GM12891 (cell line): ENCODE results near the gene RPS5.

Source experiments
- DNase-seq: peaks from one replicate; pipeline ENCODE4 v3.0.0; 2011; ENCODE audit warnings: low spot score; ENCODE audit not compliant: insufficient read length
- FAIRE-seq: peaks from 2 replicates; lab custom pipeline; 2011; peaks lifted over from hg19 to GRCh38; lab: Jason Lieb, UNC
- PAX5 ChIP-seq: IDR thresholded peaks from 2 replicates; pipeline ENCODE4 v1.6.1; 2011; ENCODE audit warnings: low read length, moderate library complexity, mild to moderate bottlenecking; ENCODE audit not compliant: insufficient read depth, severe bottlenecking
- POLR2A ChIP-seq: IDR thresholded peaks from 2 replicates; pipeline ENCODE4 v1.6.1; 2011; ENCODE audit warnings: low read depth, low read length, control low read depth
- POLR2AphosphoS5 ChIP-seq: IDR thresholded peaks from 2 replicates; pipeline ENCODE4 v1.6.1; 2011; ENCODE audit warnings: low read depth, low read length, control low read depth
- POU2F2 ChIP-seq: IDR thresholded peaks from 2 replicates; pipeline ENCODE4 v1.6.1; 2011; ENCODE audit warnings: low read depth, mild to moderate bottlenecking, control low read depth, low read length, moderate library complexity
- SPI1 ChIP-seq: IDR thresholded peaks from 2 replicates; pipeline ENCODE4 v1.6.1; 2011; ENCODE audit warnings: low read depth, low read length, control low read depth
- TAF1 ChIP-seq: IDR thresholded peaks from 2 replicates; pipeline ENCODE4 v1.6.1; 2011; ENCODE audit warnings: low read depth, low read length, control low read depth

Gene RPS5

DNA sequence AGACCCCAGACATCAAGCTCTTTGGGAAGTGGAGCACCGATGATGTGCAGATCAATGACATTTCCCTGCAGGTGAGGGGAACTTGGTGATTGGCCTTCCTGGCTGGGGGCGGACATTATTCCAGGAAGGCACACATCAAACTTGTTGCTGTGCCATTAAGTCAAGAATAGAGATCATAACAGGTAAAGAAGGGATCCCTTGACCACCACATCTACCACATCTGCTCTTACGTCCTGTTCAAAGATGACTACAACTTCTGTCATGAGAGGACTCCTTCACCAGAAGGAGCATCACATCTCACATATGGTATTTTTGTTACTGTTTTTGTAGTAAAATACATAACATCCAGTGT, 1.1 kb downstream of the RPS5 start:
- TF ChIP-seq PAX5: no peak
- no peak for TF ChIP-seq SPI1
- TF ChIP-seq POLR2A: no peak
- no peak for TF ChIP-seq POU2F2
- no peak for TF ChIP-seq TAF1
- TF ChIP-seq POLR2AphosphoS5: no peak
- no peak for DNase-seq
- no peak for FAIRE-seq

DNA sequence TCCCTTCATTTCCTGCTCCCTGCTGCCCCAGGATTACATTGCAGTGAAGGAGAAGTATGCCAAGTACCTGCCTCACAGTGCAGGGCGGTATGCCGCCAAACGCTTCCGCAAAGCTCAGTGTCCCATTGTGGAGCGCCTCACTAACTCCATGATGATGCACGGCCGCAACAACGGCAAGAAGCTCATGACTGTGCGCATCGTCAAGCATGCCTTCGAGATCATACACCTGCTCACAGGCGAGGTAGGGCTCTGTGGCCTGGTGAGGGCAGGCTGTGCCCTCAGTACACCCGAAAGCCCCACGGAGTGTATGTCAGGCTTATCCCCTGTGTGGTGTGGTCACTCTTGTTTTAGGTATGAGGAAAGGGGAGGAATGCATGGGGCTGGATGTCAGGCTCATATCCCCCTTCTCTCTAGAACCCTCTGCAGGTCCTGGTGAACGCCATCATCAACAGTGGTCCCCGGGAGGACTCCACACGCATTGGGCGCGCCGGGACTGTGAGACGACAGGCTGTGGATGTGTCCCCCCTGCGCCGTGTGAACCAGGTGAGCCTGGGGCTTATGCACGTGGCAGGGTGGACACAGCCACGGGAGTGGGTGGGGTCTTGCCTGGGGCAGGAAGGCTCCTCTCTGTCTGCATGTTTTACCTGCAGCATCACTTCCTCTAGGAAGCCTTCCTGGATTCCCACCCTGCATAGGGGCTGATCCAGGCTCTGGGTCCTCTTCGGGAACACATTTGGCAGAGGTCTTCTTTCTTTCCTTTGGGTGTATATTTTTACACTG, 6.1 kb downstream of the RPS5 start:
- no peak for DNase-seq
- no peak for FAIRE-seq
- TF ChIP-seq POLR2AphosphoS5 (peak; percentile 61), POLR2A (peak; percentile 1; the same call in 1 of the 2 replicates), SPI1 (no peak), PAX5 (no peak), TAF1 (no peak)

DNA sequence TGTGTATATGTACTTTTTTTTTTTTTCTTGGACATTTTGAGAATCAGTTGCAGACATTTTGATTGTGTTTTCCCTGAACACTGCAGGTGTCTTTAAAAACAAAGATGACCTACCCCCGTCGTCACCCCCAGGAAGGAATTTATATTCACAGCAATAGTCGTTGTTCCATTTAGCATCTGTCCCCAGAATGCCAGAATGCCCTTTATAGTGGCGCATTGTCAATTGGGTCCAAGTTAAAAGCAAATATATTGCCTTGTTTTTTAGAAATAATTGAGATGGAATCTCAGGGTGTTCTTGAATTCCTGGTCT, 6.6 kb downstream of the RPS5 start:
- no peak for TF ChIP-seq TAF1
- TF ChIP-seq POU2F2: no peak
- no peak for TF ChIP-seq POLR2A
- no peak for TF ChIP-seq POLR2AphosphoS5
- no peak for TF ChIP-seq PAX5
- TF ChIP-seq SPI1: no peak

DNA sequence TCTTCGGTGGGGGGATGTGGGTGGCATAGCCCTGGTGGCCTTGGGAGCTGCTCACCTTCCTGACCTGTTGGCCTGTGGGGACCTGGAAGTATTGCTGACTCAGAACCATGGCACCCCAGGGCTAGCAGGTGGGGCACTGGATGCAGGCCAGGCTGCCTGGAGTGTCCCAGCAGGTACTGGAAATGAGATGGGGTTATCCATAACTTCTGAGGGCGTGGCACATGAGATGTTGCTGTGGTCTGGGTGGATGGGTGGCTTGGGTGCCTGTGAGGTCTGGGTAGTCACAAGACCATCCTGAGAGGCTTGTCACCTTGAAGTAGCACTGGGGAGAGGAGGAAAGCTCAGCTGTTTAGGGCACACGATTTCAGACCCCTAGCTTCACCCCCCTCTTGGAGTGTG, 7.8 kb downstream of the RPS5 start:
- TF ChIP-seq PAX5 (no peak), POLR2AphosphoS5 (no peak), POLR2A (no peak), POU2F2 (no peak)
- FAIRE-seq (no peak), DNase-seq (no peak)

More for the DNA sequence above, 6.6 kb downstream of the RPS5 start:
- FAIRE-seq (no peak), DNase-seq (no peak)

DNA sequence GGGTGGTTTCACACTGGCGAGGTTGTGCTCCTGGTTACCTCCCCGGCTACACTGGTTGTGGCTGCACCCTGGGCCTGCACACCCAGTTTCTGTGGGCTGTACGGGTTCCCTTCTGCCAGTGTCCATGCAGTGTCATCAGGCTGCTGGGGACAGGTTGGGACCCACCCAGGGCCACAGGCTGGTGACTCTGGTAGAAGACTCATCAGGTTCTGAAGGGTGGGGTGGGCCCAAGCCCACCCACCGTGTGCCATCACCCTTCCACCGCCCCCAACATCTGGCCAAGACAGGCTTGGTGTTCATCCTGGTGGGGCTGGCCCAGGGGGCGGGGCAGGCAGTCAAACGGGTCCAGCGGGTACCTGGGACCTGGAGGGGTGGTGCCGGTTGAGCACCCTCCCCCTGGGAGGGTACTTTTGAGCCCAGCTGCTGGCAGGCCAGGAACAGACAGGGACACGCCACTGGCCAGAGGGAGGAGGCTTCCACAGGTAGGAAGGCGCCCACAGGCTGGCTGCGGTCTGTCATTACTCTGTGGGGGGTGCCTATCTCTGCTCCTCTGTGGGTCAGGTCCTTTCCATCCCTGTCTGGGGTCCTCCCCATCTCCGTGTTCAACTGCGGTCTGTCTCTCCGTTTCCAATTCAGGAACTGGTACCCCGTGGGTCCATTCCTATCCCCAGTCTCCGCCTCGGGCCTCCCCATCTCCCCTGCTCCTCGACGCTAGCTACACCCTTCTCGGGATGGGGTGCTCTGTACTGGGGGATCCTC, 8.3 kb downstream of the RPS5 start, which contains the start of gene RNF225:
Gene RNF225 (plus strand): TSS at position 437 of the 759 bp plus-strand sequence. CDS start 434 bp downstream, outside the sequence.
- FAIRE-seq (no peak), DNase-seq (no peak)
- TF ChIP-seq TAF1 (no peak), POU2F2 (peak; percentile 61; the same call in 1 of the 2 replicates), POLR2AphosphoS5 (peak; percentile 81), POLR2A (peak; percentile 74; the same call in 1 of the 2 replicates)

DNA sequence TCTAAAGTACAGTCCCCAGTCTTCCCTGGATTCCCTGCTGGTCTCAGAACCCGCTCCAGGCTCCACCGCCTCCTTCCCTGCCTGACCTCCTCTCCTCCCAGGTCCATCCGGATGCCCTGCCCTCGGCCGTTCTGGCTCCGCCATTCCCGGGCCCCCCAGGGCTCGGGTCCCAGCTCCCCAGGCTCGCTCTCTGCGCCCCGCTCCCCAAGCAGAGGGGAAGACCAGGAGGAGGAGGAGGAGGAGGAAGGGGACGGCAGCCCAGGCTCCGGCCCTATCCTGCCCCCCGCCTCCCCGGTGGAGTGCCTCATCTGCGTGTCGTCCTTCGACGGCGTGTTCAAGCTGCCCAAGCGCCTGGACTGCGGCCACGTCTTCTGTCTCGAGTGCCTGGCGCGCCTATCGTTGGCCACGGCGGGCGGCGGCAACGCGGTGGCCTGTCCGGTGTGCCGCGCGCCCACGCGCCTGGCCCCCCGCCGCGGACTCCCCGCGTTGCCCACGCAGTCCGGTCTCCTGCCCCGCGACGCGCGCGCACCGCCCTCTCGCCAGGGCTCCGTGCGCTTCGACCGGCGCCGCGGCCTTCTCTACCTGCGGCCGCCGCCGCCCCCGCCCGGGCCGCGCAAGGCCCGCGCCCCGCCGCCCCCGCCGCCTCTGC, 9.0 kb downstream of the RPS5 start:
- no peak for TF ChIP-seq PAX5
- no peak for TF ChIP-seq POLR2AphosphoS5
- TF ChIP-seq SPI1: no peak
- no peak for TF ChIP-seq POLR2A
- no peak for DNase-seq
- no peak for FAIRE-seq

DNA sequence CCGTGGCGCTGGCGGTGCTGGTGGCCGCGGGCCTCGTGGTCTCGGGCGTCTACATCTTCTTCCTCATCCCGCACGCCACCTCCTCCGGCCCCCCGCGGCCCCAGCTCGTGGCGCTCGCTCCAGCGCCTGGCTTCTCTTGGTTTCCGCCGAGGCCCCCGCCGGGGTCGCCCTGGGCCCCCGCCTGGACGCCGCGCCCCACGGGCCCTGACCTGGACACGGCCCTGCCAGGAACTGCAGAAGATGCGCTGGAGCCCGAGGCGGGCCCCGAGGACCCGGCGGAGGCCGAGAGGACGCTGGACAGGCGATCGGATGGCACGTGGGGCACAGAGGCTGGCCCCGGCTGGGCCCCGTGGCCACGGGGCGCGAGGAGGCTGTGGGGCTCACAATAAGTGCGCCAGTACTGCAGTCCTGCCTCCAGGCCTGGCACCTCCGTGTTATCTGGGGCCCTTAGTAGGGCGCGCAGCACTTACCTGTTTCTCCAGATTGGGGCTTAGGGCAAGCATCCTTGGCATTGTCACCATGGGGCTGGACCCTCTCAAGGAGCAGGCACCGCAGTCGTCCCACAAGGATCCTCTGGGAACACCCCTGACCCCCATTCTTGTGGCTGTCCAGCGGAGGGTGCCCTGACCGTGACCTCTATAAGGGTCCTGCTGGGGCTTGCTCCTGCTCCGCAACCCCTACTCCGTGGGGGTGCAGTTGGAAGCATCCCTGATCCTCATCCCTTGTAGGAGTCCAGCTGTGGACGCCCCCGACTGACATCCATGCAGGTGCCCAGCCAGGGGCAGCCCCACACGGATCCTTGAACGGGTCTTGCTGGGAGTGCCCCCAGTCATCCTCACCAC, 9.8 kb downstream of the RPS5 start:
- no peak for TF ChIP-seq TAF1
- no peak for TF ChIP-seq PAX5
- TF ChIP-seq POU2F2: no peak
- no peak; the same call in 1 of the 2 replicates for TF ChIP-seq POLR2A
- TF ChIP-seq POLR2AphosphoS5: no peak
- TF ChIP-seq SPI1: no peak
- FAIRE-seq: no peak
- no peak for DNase-seq

DNA sequence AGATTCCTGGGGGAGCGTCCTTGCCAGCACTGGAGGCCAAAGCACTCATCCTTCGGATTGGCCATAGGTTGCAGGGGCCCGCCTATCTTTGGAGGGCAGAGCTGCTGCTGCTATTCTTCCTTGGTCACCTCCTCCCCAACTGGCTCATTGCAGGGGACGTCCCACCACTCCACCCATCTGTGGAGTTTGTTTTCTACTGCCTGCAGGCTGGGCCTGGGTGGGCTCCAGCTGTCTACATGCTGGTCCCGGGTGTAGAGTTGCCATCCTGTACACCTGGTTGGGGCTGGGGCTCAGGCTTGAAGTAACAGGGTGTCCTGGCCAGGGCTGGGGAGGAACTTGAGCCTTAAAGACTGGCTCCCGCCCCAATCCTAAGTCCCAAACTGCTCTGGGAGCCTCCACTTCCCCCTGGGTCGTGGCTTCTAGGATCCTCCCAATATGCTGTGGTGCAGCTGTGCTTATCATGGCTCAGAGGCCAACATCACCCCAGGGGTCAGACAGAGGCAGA, 10.5 kb downstream of the RPS5 start:
- TF ChIP-seq POLR2AphosphoS5 (no peak), TAF1 (no peak), SPI1 (no peak), PAX5 (no peak), POLR2A (no peak), POU2F2 (no peak)
- FAIRE-seq: no peak
- DNase-seq: no peak

DNA sequence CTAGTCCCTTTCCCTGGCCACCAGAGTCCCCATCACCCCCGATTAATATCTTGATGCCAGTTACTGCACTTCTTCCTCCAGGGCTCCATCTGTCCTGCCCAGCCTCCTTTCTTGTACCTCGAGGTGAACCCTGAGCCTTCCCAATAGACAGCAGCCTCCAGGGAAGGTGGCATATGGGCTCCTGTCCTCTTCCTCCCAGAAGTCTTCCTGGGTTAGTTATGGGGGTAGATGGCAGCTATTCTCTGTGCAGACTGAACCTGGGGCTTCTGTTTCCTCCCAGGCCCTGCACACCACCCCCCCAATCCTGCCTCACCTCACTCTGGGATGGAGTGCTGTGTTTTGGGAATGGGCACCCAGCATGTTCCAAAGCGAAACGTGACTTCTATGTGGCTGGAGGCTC, 11.0 kb downstream of the RPS5 start:
- DNase-seq (no peak), FAIRE-seq (no peak)
- TF ChIP-seq POU2F2 (no peak), POLR2AphosphoS5 (no peak), PAX5 (no peak), SPI1 (no peak), POLR2A (no peak), TAF1 (no peak)
